Caco-2 (cell line): ENCODE data around the gene P3H4. TPM values are rescaled to one million over a fixed set of nuclear protein-coding genes. Genes with fewer than 3 reads are reported as not detected.

Source experiments
- BruUV-seq: library from RNA; stranded (reverse); fragments of 400-500 nt; replicated peaks from 2 replicates; lab custom pipeline; 2021; lab: Mats Ljungman, UMichigan
- CTCF ChIA-PET: fragments of 300-600 bp; sonication (Branson Sonifier 250); formaldehyde crosslinking; loops from one replicate; lab custom pipeline; 2022; ENCODE audit warnings: antibody characterized with exemption; lab: Charles Lee
- POLR2A ChIA-PET: fragments of 300-600 bp; sonication (Branson Sonifier 250); formaldehyde crosslinking; loops from one replicate; lab custom pipeline; 2022; ENCODE audit warnings: antibody characterized with exemption; lab: Charles Lee
- DNase-seq, 2 experiments: peaks; one replicate each; pipeline versions ENCODE4 v3.0.0 to v3.0.0-alpha.2; 2020 to 2022
- H3K27me3 ChIP-seq: replicated peaks from 2 replicates; pipeline ENCODE4 v1.6.0; 2011; ENCODE audit warnings: low read length; ENCODE audit not compliant: control insufficient read depth, insufficient read depth
- H3K36me3 ChIP-seq: 2 replicates; pipeline ENCODE4 v1.5.1; 2011; ENCODE audit warnings: low read length; ENCODE audit not compliant: control insufficient read depth, insufficient read depth
- H3K4me1 ChIP-seq: fragments of 250-450 bp; sonication (Bioruptor Pico); 2 replicates; pipeline ENCODE4 v1.5.1; 2020; ENCODE audit warnings: mild to moderate bottlenecking
- H3K4me3 ChIP-seq: 2 replicates; pipeline ENCODE4 v1.5.1; 2011; ENCODE audit warnings: low read depth, mild to moderate bottlenecking, control low read depth, low read length
- H3K9me3 ChIP-seq: fragments of 250-450 bp; sonication (Bioruptor Pico); 2 replicates; pipeline ENCODE4 v1.5.1; 2020; ENCODE audit warnings: mild to moderate bottlenecking, moderate library complexity
- H3K27ac Mint-ChIP-seq: one replicate; pipeline ENCODE4 v1.8.0; 2022; ENCODE audit warnings: mixed read lengths; ENCODE audit not compliant: unreplicated experiment
- H3K27me3 Mint-ChIP-seq: one replicate; pipeline ENCODE4 v1.8.0; 2022; ENCODE audit warnings: mixed read lengths; ENCODE audit not compliant: insufficient read depth, unreplicated experiment
- H3K36me3 Mint-ChIP-seq: one replicate; pipeline ENCODE4 v1.8.0; 2022; ENCODE audit warnings: mild to moderate bottlenecking, mixed read lengths; ENCODE audit not compliant: insufficient read depth, unreplicated experiment
- H3K4me1 Mint-ChIP-seq: one replicate; pipeline ENCODE4 v1.8.0; 2022; ENCODE audit warnings: low read depth, mixed read lengths; ENCODE audit not compliant: unreplicated experiment
- H3K4me3 Mint-ChIP-seq: one replicate; pipeline ENCODE4 v1.8.0; 2022; ENCODE audit warnings: mild to moderate bottlenecking, moderate library complexity, mixed read lengths; ENCODE audit not compliant: unreplicated experiment
- H3K9me3 Mint-ChIP-seq: one replicate; pipeline ENCODE4 v1.8.0; 2022; ENCODE audit warnings: mixed read lengths; ENCODE audit not compliant: unreplicated experiment
- intact Hi-C: fragments of 100-400 bp; cut with micrococcal nuclease; formaldehyde crosslinking; loops from one replicate; pipeline ENCODE4 v1.10.0; 2022; ENCODE audit not compliant: unreplicated experiment
- total RNA-seq: library from RNA; stranded (reverse); gene quantifications from 2 replicates; pipeline ENCODE4 v1.2.3, GENCODE V29; 2022
- TF ChIP-seq, protein P1 (sequence below), 2 experiments: fragments of 200-600 bp in 1 of 2; IDR thresholded peaks; 1 replicate in 1 of 2; 2 replicates in 1 of 2; pipeline versions ENCODE4 v1.5.1 to v1.8.0; 2011 to 2022; ENCODE audit warnings: antibody characterized with exemption in 1 of 2, control low read depth in 1 of 2, inconsistent platforms in 1 of 2, low read depth in 1 of 2, low read length in 1 of 2, mild to moderate bottlenecking in 1 of 2, moderate library complexity in 1 of 2; ENCODE audit not compliant: insufficient read depth in 1 of 2, severe bottlenecking in 1 of 2, unreplicated experiment in 1 of 2

P3H4 gene
- total RNA-seq, 1 experiment from 2014 or later, result 39.2 TPM

DNA sequence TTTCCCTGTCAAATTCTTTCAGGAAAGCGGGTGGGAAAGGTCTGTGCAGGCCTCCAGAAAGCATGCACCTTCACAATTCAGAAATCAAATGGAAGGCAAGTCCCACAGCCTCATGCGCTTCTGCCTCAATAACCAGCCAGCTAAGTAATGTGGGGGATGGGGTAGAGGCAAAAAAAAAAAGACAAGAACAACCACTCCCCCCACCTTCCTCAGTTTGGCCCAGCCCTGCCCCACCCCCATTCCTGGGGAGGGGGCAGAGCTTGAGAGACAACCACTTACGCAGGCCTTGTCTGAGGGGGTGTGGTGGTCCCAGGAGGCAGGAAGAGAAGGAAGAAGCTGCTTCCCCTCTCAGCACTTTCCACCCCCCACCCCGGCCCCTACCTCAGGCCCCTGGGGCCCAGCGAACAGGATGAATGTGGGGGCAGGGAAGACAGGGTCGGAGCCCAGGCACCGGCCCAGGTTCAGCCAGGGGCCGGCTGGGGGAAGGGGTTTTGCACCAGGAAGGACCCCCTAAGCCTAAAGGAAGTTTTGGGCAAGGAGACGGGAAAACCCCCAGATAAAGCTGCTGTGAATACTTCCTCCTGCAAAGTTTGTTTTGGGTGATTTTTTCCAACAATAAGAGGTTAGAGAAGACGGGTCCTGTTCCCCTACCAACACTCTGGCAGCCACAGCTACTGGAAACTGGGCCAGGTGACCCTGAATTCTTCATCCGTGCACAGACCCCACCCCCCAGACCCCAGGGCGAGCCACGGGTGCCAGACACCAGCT is 26.5 kb downstream of the P3H4 start:
- POLR2A ChIA-PET, result interaction anchor here (0.5 to 3.4 kb wide), 13 partner anchors 9 to 181 kb away, joined by 4 to 243 read pairs (median 12); partner anchors contain the start of genes ACLY, EIF1, FKBP10 and HAP1
- H3K9me3 Mint-ChIP-seq, result no peaks in the 10 kb centered on the region

DNA sequence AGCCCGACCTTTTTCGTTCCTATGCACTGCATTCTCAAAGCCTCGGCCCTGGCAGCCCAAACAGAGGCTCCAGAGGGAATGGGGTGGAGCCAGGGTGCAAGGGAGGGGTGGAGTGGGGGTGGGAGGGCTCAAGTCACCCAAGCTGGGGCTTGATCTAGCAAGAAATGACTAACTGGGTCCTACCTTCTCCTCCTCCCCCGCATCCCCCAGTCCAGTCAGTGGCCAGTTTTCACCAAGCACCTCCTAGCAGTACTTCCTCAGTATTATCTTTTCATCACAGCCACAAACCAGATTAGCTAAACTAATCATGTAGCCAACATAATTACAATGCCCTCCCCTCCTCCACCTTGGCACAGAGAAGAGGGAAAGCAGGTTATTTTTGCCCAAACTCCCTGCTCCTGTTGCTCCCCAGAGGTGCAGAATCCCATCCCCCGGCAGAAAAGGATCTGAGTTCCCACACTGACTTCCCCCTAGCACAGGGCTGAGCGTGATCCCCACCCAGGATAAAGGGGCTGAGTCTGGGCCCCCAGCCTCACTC is 27.5 kb downstream of the P3H4 start:
- CTCF ChIA-PET, result interaction anchor here (1.1 to 4.4 kb wide), 5 partner anchors 10 to 28 kb away, joined by 4 to 169 read pairs (median 44); partner anchors contain the start of genes FKBP10 and P3H4
- H3K9me3 ChIP-seq, result no peaks in the 10 kb centered on the region
- Mint-ChIP-seq H3K27me3 (no peaks in the 10 kb centered on the region), H3K4me3 (peak overlapping the region; percentile 74), H3K4me1 (peaks cover 35% of the 10 kb centered on the region), H3K9me3 (no peaks in the 10 kb centered on the region), H3K27ac (peak overlapping the region; percentile 93), H3K36me3 (peaks cover 77% of the 10 kb centered on the region)
- intact Hi-C loops, result no loop called here
- H3K36me3 ChIP-seq, result peaks cover 4% of the 10 kb centered on the region
- BruUV-seq, result no TSS peak
- POLR2A ChIA-PET, result interaction anchor here (0.6 to 3.4 kb wide), 4 partner anchors 10 to 90 kb away, joined by 3 to 243 read pairs (median 24); no protein-coding TSS in a partner anchor
- H3K27me3 ChIP-seq, result no peaks in the 10 kb centered on the region
- TF ChIP-seq, protein P1, sequence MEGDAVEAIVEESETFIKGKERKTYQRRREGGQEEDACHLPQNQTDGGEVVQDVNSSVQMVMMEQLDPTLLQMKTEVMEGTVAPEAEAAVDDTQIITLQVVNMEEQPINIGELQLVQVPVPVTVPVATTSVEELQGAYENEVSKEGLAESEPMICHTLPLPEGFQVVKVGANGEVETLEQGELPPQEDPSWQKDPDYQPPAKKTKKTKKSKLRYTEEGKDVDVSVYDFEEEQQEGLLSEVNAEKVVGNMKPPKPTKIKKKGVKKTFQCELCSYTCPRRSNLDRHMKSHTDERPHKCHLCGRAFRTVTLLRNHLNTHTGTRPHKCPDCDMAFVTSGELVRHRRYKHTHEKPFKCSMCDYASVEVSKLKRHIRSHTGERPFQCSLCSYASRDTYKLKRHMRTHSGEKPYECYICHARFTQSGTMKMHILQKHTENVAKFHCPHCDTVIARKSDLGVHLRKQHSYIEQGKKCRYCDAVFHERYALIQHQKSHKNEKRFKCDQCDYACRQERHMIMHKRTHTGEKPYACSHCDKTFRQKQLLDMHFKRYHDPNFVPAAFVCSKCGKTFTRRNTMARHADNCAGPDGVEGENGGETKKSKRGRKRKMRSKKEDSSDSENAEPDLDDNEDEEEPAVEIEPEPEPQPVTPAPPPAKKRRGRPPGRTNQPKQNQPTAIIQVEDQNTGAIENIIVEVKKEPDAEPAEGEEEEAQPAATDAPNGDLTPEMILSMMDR (IDR thresholded peaks at IDR 0.05; ENCODE audit: insufficient read depth in 1 of 2, low read depth in 1 of 2, low read length in 1 of 2, severe bottlenecking in 1 of 2, unreplicated experiment in 1 of 2), result no peak
- peak overlapping the region; percentile 82 for H3K4me3 ChIP-seq
- no peak for DNase-seq
- H3K4me1 ChIP-seq, result peaks cover 24% of the 10 kb centered on the region

More for the DNA sequence above, 26.5 kb downstream of the P3H4 start:
- Mint-ChIP-seq H3K4me1 (peaks cover 35% of the 10 kb centered on the region), H3K36me3 (peaks cover 69% of the 10 kb centered on the region), H3K27me3 (no peaks in the 10 kb centered on the region), H3K27ac (peak overlapping the region; percentile 93), H3K4me3 (peak overlapping the region; percentile 74)
- H3K4me3 ChIP-seq, result peak overlapping the region; percentile 82
- BruUV-seq, result TSS peak; percentile 32
- intact Hi-C loops, result loop anchor here (1.0 kb wide), 1 partner anchor 47 kb away; no protein-coding TSS in a partner anchor
- H3K4me1 ChIP-seq, result peaks cover 24% of the 10 kb centered on the region
- peaks cover 4% of the 10 kb centered on the region; the same call in 1 of the 2 replicates for H3K36me3 ChIP-seq
- no peaks in the 10 kb centered on the region for H3K27me3 ChIP-seq
- no peaks in the 10 kb centered on the region for H3K9me3 ChIP-seq
- peak; percentile 82 to 86 for DNase-seq
- TF ChIP-seq, protein P1 (IDR thresholded peaks at IDR 0.05; ENCODE audit: insufficient read depth in 1 of 2, low read depth in 1 of 2, low read length in 1 of 2, severe bottlenecking in 1 of 2, unreplicated experiment in 1 of 2), result no peak
- CTCF ChIA-PET, result interaction anchor here (0.7 to 4.4 kb wide), 11 partner anchors 7 to 175 kb away, joined by 3 to 169 read pairs (median 10); partner anchors contain the start of genes ACLY, EIF1, FKBP10 and P3H4

DNA sequence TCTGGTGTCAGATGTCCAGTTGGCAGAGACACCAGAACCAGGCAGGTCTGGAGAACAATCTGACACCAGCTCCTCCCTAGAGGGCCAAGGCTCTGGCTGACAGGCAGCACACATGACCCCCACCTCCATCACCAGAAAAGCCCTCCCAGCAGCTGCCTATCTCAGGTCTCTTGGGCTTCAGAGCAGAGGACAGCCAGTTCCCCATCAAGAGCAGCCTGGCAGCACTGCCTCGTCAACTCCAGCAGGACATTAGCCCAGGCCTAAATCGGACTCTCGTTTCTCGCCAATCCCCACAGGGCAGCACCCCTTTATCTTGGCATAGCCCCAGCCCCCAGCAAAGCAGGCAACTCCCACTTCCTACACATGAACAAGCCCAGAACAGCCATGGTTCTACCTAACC is 29.6 kb downstream of the P3H4 start:
- peaks cover 16% of the 10 kb centered on the region for H3K4me1 Mint-ChIP-seq
- Histone ChIP-seq H3K36me3 (peaks cover 4% of the 10 kb centered on the region), H3K4me1 (peaks cover 34% of the 10 kb centered on the region), H3K9me3 (no peaks in the 10 kb centered on the region), H3K27me3 (no peaks in the 10 kb centered on the region), H3K4me3 (no peak overlapping the region)
- TF ChIP-seq, protein P1 (IDR thresholded peaks at IDR 0.05; ENCODE audit: insufficient read depth in 1 of 2, low read depth in 1 of 2, low read length in 1 of 2, severe bottlenecking in 1 of 2, unreplicated experiment in 1 of 2), result no peak
- ChIA-PET CTCF (interaction anchor here (0.7 kb wide), 1 partner anchor 88 kb away, joined by 5 read pairs; no protein-coding TSS in a partner anchor), POLR2A (interaction anchor here (0.5 to 1.3 kb wide), 2 partner anchors 9 to 11 kb away, joined by 3 to 4 read pairs; no protein-coding TSS in a partner anchor)
- no peak for DNase-seq
- H3K27me3 Mint-ChIP-seq, result no peaks in the 10 kb centered on the region
- peak overlapping the region; percentile 0 for H3K27ac Mint-ChIP-seq
- no TSS peak for BruUV-seq
- H3K4me3 Mint-ChIP-seq, result no peak overlapping the region
- H3K36me3 Mint-ChIP-seq, result peaks cover 98% of the 10 kb centered on the region
- no peaks in the 10 kb centered on the region for H3K9me3 Mint-ChIP-seq
- intact Hi-C loops, result no loop called here
